Hepatocyte (in vitro differentiated cells): Measurements from ENCODE around the gene GATA5. TPM values are rescaled to one million over a fixed set of nuclear protein-coding genes. Genes with fewer than 3 reads are reported as not detected.

Source experiments
- DNase-seq: peaks from one replicate; pipeline ENCODE4 v3.0.0-alpha.2; 2016; ENCODE audit warnings: low spot score
- H2AFZ ChIP-seq: fragments of 200-600 bp; sonication (generic); 2 replicates; pipeline ENCODE4 v1.6.0; 2016; ENCODE audit warnings: antibody characterized with exemption, mild to moderate bottlenecking
- H3K27ac ChIP-seq: fragments of 200-600 bp; sonication (generic); 2 replicates; pipeline ENCODE4 v1.5.1; 2016; ENCODE audit warnings: mild to moderate bottlenecking
- H3K27me3 ChIP-seq: fragments of 200-600 bp; sonication (generic); 2 replicates; pipeline ENCODE4 v1.6.1; 2016
- H3K36me3 ChIP-seq: fragments of 200-600 bp; sonication (generic); replicated peaks from 2 replicates; pipeline ENCODE4 v1.5.1; 2016; ENCODE audit warnings: low read depth; ENCODE audit not compliant: insufficient read depth
- H3K4me1 ChIP-seq: fragments of 200-600 bp; sonication (generic); 2 replicates; pipeline ENCODE4 v1.5.1; 2016; ENCODE audit warnings: mild to moderate bottlenecking, moderate library complexity; ENCODE audit not compliant: insufficient read depth
- H3K4me2 ChIP-seq: fragments of 200-600 bp; sonication (generic); 2 replicates; pipeline ENCODE4 v1.6.0; 2016
- H3K4me3 ChIP-seq: fragments of 200-600 bp; sonication (generic); 2 replicates; pipeline ENCODE4 v1.5.1; 2016; ENCODE audit warnings: mild to moderate bottlenecking
- H3K79me2 ChIP-seq: fragments of 200-600 bp; sonication (generic); 2 replicates; pipeline ENCODE4 v1.6.0; 2017; ENCODE audit warnings: mild to moderate bottlenecking
- H3K9me2 ChIP-seq: fragments of 200-600 bp; sonication (generic); replicated peaks from 2 replicates; pipeline ENCODE4 v1.6.0; 2017; ENCODE audit warnings: mild to moderate bottlenecking; ENCODE audit not compliant: insufficient read depth
- H3K9me3 ChIP-seq: fragments of 200-600 bp; sonication (generic); 2 replicates; pipeline ENCODE4 v1.5.1; 2016; ENCODE audit warnings: low read depth, mild to moderate bottlenecking
- H4K20me1 ChIP-seq: fragments of 200-600 bp; sonication (generic); 2 replicates; pipeline ENCODE4 v1.6.0; 2016; ENCODE audit warnings: mild to moderate bottlenecking; ENCODE audit not compliant: insufficient read depth, poor library complexity, severe bottlenecking
- EZH2 ChIP-seq: fragments of 200-600 bp; sonication (generic); IDR thresholded peaks from 2 replicates; pipeline ENCODE4 v1.6.1; 2016; ENCODE audit warnings: antibody characterized with exemption, mild to moderate bottlenecking, borderline replicate concordance
- EZH2phosphoT487 ChIP-seq: fragments of 200-600 bp; sonication (generic); IDR thresholded peaks from one replicate; pipeline ENCODE4 v1.6.1; 2018; ENCODE audit warnings: antibody characterized with exemption, mild to moderate bottlenecking, low read depth, moderate library complexity; ENCODE audit not compliant: unreplicated experiment, severe bottlenecking
- WGBS: methylation state at CpG from one replicate; pipeline ENCODE4 v1.1.6; 2016; ENCODE audit warnings: low lambda C conversion rate; ENCODE audit errors: missing lambda C conversion rate; 5-methylcytosine and 5-hydroxymethylcytosine counted together
- polyA plus RNA-seq: library from polyadenylated mRNA; unstranded; fragments of >200 nt; fragmentation: Nextera tagmentation; extraction: Ambion mirVana; gene quantifications from 2 replicates; pipeline ENCODE4 v1.2.1, GENCODE V29; 2016
- total RNA-seq: library from RNA; depleted of rRNA; stranded (reverse); fragments of >200 nt; gene quantifications from 2 replicates; pipeline ENCODE4 v1.2.3, GENCODE V29; 2014
- TF ChIP-seq, protein P1 (sequence below): fragments of 200-600 bp; sonication (generic); IDR thresholded peaks from 2 replicates; pipeline ENCODE4 v1.5.1; 2016; ENCODE audit warnings: antibody characterized with exemption, mild to moderate bottlenecking; ENCODE audit not compliant: poor library complexity

GATA5 gene
- total and polyA plus RNA-seq, 2 experiments from 2014 or later, result 28.7 to 53.6 TPM

- H3K4me1 ChIP-seq, result peaks cover 14% of the 10 kb centered on the region
- no peak for TF ChIP-seq EZH2phosphoT487
- TF ChIP-seq EZH2, result no peak
- TF ChIP-seq, protein P1, sequence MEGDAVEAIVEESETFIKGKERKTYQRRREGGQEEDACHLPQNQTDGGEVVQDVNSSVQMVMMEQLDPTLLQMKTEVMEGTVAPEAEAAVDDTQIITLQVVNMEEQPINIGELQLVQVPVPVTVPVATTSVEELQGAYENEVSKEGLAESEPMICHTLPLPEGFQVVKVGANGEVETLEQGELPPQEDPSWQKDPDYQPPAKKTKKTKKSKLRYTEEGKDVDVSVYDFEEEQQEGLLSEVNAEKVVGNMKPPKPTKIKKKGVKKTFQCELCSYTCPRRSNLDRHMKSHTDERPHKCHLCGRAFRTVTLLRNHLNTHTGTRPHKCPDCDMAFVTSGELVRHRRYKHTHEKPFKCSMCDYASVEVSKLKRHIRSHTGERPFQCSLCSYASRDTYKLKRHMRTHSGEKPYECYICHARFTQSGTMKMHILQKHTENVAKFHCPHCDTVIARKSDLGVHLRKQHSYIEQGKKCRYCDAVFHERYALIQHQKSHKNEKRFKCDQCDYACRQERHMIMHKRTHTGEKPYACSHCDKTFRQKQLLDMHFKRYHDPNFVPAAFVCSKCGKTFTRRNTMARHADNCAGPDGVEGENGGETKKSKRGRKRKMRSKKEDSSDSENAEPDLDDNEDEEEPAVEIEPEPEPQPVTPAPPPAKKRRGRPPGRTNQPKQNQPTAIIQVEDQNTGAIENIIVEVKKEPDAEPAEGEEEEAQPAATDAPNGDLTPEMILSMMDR, result no peak
- no peaks in the 10 kb centered on the region for H3K27me3 ChIP-seq
- H3K9me3 ChIP-seq, result no peaks in the 10 kb centered on the region
- no peaks in the 10 kb centered on the region for H3K9me2 ChIP-seq
- H3K36me3 ChIP-seq, result no peaks in the 10 kb centered on the region
- WGBS, result 73% methylated on average over 21 of the region's 21 CpGs
- no peak overlapping the region for H2AFZ ChIP-seq
- H3K27ac ChIP-seq, result no peak overlapping the region
- no peaks in the 10 kb centered on the region for H3K79me2 ChIP-seq
- no peak overlapping the region for H3K4me2 ChIP-seq
- no peak overlapping the region for H3K4me3 ChIP-seq
- DNase-seq, result no peak
- H4K20me1 ChIP-seq, result no peaks in the 10 kb centered on the region
Observed at GRCh38 chr20:62499758-62500236, 24.0 kb upstream of the GATA5 start.

GRCh38 chr20:62498874-62499273 is 23.1 kb upstream of the GATA5 start:
- Histone ChIP-seq H3K4me3 (no peak overlapping the region), H4K20me1 (no peaks in the 10 kb centered on the region), H3K4me1 (peaks cover 23% of the 10 kb centered on the region), H3K36me3 (no peaks in the 10 kb centered on the region), H3K4me2 (no peak overlapping the region), H3K9me2 (no peaks in the 10 kb centered on the region), H3K9me3 (no peaks in the 10 kb centered on the region), H3K79me2 (no peaks in the 10 kb centered on the region), H3K27ac (no peak overlapping the region), H3K27me3 (no peaks in the 10 kb centered on the region), H2AFZ (no peak overlapping the region)
- TF ChIP-seq, protein P1, result no peak
- DNase-seq, result no peak
- 100% methylated on average over 2 of the region's 6 CpGs for WGBS

DNA sequence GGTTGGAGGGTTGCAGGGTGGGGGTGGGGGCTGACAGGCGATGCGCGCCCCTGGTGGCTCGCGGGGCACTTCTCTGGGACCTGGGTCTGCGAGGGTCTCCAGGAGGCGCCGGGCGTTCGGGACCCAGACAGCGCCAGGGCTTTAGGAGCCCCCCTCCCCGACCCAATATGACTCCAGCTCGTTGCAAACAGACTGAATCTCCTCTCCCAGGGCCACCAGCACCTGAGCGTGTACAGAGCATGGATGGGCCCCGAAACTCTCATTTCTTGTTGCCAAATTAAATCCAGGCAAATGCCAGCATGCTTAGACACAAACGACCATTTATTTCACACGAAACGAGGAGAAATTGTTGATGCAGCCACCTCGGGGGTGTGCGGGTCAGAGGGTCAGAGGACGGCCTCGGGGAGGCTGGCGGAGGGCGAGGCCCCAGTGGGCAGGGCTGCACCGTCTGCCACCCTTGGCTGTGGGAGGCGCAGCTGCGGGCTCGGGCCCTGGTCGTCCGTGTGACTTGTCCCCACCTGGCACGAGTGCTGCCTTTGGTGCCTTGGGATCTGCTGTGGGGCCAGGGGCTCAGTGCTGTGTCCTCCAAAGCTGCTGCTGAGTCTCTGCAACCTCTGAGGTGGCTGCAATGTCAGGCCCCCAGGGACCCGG is 20.9 kb upstream of the GATA5 start:
- Histone ChIP-seq H3K4me2 (peak overlapping the region; percentile 60), H3K36me3 (no peaks in the 10 kb centered on the region), H3K27ac (no peak overlapping the region), H4K20me1 (no peaks in the 10 kb centered on the region), H3K79me2 (no peaks in the 10 kb centered on the region), H2AFZ (no peak overlapping the region), H3K27me3 (no peaks in the 10 kb centered on the region), H3K4me1 (peaks cover 26% of the 10 kb centered on the region), H3K4me3 (no peak overlapping the region), H3K9me2 (no peaks in the 10 kb centered on the region), H3K9me3 (no peaks in the 10 kb centered on the region)
- no peak for TF ChIP-seq EZH2phosphoT487
- TF ChIP-seq, protein P1, result peak; percentile 82
- no peak for DNase-seq
- 48% methylated on average over 29 of the region's 32 CpGs for WGBS
